Skin of body (tissue), 2 donors: ENCODE measurements around the gene RORC. TPM values are rescaled to one million over a fixed set of nuclear protein-coding genes. Genes with fewer than 3 reads are reported as not detected.

Experiments used
- DNase-seq: peaks from one replicate; lab custom pipeline; 2025; lab: John Stamatoyannopoulos, UW
- total RNA-seq: library from RNA; depleted of rRNA; stranded (reverse); fragments of >200 nt; gene quantifications from one replicate; pipeline ENCODE4 v1.2.3, GENCODE V29; 2014

The RORC gene
- total RNA-seq, 1 donor from 2014 or later = 4.0 TPM

DNA sequence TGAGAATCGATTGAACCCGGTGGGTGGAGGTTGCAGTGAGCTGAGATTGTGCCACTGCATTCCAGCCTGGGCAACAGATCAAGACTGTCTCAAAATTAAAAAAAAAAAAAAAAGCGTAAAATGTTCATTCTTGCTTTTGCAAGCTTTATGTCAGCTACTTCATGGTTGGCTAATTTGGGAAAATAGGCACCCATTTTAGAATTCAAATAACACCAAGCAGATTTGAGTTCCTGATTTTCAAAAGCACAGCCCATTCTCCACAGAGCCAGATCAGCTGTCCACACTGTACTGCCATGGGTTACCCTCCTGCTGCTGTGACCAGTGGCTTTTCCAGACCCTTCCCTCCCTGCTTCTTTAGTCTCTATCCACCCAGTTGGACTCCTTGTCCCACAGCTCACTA, 17.5 kb upstream of the RORC start:
- DNase-seq = no peak

DNA sequence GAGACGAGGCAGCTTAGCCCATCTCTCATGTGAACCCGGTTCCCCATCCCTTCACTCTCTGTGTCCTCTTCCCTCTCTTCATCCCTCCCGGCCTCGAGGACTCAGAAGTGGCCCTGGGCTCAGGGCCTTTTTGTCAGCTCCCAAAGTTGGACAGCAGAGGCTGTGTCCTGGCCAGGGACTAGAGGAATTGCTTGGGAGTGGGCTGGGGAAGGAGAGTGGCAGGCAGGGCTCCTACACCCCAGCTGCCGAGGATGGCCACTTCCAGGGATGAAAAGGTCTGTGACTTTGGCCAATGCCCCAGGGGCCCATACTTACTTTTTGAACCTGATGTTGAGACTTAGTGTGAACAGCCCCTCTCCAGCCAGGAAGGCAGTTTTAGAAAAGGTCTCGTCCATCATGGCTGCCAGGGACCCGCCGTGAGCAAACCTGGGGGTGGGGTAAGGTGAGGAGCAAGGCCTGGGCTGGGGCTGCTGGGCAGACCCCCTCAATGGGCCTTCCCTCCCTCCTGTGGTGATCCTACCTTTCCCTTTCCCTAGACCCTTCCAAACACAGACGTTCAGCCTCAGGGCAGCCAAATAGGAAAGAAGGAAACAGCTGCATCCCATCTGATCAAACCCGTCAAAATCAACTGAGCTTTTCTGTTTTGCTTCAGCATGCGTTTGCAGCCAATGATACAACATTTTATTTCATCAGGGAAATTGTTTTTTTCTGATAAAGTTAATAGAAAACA, 16.4 kb upstream of the RORC start:
- peak; percentile 43 for DNase-seq

DNA sequence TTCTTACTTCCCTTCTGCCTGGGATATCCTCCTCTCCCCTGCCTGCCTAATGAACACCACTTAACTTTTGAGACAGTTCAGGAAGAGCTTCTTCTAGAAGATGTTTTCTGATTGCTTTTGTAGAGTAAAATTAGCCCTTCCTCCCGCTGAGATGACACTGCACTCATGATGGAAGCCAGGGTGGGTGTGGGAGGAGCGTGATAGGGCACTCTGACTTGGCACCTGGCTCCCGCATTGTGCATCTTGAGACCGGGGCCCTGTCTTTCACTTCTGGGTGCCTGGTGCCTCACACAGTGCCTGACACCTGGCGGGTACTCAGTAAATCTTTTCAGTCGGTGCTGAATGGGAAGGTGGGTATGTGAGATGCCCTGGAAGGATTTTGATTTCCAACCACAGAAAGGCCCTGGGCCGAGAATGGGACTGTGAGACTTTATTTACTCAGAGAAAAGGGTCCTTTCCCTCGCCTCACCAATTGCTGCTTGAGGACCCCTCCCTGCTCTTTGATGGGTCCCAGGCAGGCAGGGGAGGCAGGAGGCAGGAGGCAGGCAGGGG, 15.2 kb upstream of the RORC start:
- DNase-seq = no peak

- DNase-seq = no peak
Measured at GRCh38 chr1:151846062-151846568, 14.5 kb upstream of the RORC start.

- no peak for DNase-seq
Measured at GRCh38 chr1:151843398-151843797, 11.8 kb upstream of the RORC start.

DNA sequence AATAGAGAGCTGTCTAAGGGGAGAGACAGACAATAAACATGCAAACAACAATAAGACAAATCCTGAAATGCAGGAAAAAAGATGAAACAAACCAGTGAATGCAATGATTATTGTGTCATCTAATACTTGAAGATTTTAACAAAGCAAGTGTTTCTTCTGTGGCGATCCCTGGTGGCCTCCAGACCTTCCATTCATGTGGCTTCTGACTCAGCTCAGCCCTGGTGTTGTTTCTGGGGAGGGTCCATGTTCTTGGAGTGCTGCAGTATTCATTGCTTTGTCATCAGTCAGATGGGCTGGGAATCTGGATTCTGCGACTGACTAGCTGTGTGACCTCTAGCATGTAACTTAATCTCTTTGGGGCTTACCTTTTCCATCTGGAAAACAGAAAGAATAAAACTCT, 9.5 kb upstream of the RORC start:
- no peak for DNase-seq

DNA sequence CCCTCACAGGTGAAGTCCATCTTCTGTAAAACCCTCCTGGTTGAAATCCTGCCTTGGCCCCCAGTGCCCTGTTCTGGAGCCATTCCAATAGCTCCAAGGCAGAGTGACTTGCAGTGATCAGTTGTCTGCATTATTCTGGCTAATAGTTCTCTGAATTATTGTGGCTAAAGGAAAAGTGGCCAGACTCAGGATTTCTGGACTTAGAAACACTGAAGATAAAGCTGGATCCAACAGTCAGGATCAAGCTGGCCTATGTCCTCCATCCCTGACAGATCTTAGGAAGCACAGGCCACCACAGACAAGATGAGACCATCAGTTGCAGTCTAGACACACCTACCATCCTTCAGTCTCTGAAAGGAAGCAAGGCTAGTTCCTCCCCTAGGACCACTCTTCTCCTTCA, 8.8 kb upstream of the RORC start:
- DNase-seq = no peak

DNA sequence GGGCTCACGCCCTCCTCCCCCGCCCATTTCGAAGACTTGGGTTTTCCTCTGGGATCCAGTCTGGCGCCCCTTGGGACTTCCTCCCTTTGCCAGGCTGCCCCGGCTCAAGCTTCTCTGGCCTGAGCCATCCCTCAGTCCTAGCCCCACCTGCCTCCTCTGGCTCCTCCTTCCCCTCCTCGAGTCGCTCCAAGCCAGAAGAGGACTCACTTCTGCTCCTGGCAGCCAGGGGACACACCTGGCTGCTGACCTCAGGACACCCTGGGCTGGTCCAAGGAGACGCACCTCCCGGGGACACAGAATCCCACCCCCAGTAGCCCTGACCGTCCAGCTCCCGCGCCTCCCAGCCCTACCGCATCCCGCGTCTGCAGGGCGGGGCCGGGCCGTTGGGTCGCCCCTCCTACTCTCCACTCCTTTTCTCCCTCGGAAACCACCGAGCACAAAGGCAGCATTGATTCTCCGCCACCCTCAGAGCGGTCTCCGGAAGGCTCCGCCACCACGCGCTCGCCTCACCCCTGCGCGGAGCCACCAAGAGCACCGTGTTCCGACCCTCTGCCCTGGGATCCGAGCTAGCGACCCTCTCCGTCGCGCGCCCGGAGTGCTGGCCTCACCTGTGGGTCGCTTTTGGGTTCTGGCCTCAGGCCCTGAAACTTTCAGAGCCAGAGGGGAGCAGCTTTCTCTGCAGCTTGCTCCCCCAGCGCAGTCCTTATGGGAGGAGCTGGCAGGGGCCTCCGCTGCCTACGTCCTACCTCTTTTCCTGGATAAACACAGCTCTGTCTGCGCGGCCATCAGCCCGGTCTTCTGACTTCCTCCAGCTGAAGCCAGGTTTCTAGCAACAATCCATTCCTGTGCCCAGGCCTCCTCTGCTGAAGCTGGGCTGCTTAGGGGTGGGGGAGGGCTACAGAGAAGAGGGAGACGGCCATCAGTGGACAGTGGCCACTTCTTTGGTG, 8.1 kb upstream of the RORC start, which contains the start of gene C2CD4D:
Gene C2CD4D (minus strand): TSS at position 364 of the 947 bp plus-strand sequence. CDS start 831 bp downstream, outside the sequence.
- DNase-seq = no peak

DNA sequence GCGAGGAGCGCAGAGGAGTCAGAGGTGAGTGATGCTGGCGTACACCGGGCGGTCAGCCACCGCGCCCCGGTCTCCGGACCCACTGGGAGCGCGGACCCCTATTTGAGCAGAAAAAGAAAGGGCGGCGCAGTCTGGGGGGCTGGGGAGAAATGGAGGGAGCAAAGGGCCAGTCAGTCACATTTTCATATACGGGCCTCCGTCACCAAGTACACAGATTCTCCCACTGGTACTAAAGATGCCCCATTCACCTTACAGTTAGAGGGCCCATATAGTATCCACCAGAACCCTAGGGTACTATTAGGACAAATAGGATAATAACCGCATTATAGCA, 7.4 kb upstream of the RORC start:
- DNase-seq = no peak

DNA sequence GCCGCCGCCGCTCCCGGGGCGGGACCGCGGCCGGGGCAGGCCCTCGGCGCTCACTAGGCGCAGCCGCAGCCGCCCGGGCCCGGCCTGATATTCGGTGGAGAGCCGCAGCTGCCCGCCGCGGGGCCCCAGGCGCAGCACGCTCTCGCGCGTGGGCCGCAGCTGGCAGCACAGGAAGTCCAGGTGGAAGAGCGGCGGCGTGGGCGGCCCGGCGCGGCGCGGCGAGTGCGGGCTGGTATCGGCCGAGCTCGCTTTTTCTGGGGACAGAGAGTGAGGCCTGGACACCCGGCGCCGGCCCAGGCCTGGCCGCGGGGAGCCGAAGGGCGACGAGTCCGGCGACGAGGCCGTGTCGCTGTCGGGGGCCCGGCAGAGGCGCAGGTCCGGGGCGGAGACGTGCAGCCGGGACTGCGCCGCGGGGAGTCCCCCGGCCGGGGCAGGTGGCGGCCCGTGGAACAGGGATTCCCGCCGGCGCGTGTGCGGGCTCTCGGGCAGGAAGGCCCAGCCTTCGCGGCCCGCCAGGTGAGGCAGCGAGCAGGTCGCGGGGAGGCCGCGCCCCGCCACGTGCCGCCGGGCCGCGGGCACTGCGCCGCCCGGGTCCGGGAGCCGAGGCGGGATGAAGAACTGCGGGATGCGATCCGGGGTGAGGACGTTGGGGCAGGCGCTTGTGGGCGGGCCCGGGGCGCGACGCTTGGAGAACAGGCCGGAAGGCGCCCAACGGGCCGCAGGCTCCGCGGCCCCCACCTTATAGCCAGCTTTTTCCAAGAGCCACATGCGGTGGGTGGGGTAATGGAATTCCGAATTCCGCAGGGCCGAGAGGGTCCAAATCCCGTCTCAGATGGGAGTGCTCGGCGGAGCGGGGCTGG, 6.8 kb upstream of the RORC start:
- no peak for DNase-seq

GRCh38 chr1:151837884-151838221, 6.3 kb upstream of the RORC start:
- no peak for DNase-seq

DNA sequence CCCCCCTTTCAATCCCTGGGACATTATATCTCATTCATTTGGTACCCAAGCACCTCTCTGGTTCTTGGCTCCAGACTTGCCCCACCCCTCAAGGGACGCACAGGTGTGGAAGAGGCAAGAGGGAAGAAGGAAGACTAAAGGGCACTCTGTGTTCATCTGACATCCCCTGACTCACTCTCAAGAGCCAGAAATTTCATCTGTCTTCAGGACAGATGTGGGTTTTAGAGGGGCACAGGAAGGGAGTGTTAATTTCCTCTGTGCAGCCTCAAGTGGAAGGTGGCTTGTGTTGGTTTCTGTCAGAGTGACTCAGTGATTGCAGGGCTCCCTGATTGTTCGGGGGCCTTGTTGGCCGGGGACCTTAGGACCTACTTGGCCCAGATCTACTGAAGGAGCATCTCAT, 5.6 kb upstream of the RORC start:
- DNase-seq = no peak

GRCh38 chr1:151835596-151835995, 4.0 kb upstream of the RORC start:
- no peak for DNase-seq

DNA sequence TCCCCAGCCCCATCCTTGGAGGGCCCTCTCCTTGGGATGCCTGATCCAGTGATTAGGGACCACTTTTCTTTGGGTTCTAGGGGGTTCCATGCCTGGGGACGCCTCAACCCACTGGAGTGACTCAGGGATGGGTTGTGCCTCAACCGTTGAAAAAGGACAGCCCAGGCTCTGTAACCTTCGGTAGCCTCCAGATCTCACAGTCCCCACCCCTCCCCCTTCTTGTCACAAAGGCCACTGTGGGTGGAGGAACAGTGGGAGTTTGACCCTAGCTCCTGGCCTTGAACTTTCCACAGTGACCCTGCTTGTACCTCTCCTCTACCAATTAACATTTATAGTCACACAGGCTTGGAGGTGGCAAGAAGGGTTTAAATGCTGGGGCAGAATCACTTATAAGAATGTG, 2.6 kb upstream of the RORC start:
- DNase-seq = no peak

- DNase-seq = no peak
Measured at GRCh38 chr1:151833172-151833900, 1.7 kb upstream of the RORC start.

DNA sequence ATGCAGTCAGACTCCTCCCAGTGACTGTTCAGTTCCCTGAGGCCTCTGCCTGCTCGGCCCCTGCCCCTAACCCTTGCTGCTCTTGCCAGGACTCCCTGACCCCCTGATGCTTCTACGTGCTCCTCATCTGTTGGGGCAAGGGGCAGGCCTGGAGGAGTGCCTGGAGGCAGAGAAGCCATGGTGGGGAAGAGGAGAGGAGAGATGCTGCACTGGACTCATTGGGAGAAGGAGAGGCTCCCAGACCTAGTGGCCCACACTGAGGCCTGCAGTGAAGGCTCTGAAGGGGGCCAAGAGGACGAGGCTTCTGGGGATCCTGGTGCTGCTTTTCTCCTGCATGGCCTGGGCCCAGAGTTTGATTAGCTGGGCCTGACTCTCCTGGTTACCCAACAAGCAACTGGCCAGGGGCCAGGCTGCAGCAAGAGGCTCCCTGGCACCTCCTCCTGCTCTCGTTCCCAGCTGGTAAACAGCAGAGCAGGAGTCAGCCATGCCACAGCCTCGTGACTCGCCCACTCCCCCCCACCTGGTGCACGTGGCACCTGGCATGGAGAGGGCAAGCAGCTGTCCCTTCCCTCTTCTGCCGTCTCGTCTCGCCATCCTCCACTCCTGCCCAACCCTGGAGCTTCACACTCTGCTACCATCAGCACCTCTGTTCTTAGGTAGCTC, 847 bp upstream of the RORC start:
- no peak for DNase-seq

DNA sequence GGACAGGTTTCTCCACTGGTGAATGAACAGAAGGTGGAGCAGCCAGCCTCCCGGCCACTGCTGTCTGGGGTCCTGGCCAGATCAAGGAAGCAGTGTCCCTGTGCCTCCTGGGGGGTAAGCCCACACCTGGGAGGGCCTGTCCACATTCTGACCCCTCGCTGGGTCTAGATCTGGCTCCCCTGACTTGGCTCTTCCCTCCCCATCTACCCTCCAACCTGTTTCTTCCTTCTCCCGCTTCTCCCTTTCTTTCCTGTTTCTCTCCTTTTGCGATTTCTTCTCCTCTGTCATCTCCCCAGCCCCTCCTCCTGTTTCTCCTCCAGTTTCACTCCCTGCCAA, 378 bp downstream of the RORC start:
- no peak for DNase-seq

- DNase-seq = no peak
Measured at GRCh38 chr1:151830055-151830454, 1.5 kb downstream of the RORC start.

GRCh38 chr1:151829352-151830046, 2.1 kb downstream of the RORC start:
- no peak for DNase-seq

DNA sequence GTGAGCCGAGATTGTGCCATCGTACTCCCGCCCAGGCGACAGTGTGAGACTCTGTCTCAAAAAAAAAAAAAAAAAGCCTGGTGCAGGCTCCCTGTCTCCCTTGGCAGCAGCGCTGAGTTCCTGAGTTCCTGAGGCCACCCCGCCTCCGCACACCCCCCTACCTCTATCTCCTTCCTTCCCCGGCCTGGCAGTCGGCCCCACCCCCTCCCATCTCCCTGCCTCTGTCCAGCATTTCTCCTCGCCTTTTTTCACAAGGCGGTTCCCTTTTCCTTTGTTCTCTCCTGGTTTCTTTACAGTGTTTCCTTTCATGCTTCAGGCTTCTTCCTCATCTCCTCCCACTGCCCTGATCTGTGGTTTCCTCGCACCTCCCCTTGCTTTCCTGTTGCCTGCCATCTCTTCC, 2.7 kb downstream of the RORC start:
- DNase-seq = no peak
